Measurements from ENCODE around the gene PTPRE.

PTPRE gene

DNA sequence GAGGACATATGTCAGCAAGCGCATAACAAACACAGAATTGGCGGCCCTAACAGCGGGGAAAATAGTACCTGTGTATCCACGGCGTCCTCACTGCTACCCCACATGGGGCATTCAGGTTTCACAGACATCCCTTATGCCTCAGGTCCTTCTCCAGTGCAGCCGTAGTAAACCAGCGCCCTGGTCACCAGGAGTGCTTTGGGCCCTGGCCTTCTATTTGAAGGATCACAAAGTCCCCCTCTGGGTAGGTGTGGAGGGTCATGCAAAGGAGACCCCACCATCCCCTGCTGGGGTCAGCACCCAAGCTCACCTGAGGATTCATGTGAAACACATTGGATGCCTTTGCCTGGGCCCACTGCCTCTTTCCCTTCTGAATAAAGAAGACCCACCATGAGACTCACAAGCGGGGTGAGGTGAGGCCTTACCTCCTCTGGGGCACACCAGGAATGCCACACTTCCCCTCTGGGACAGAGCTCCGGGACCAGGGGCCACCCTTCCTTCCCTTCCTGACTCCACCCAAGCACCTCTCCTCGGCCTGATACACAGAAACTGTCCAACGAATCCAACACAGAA lies 32.9 kb upstream of the PTPRE start:
- H3K4me1 ChIP-seq (ENCODE audit: insufficient read depth, low read length) = no peaks in the 10 kb centered on the region
- H3K9me3 ChIP-seq (ENCODE audit: low read length) = no peaks in the 10 kb centered on the region
- H3K27ac ChIP-seq (ENCODE audit: low read depth, low read length) = no peak overlapping the region
- no peaks in the 10 kb centered on the region for H3K36me3 ChIP-seq (ENCODE audit: insufficient read depth, low read length)
- no peaks in the 10 kb centered on the region for H3K27me3 ChIP-seq (ENCODE audit: control insufficient read depth in 1 of 2, insufficient read depth in 2 of 2, low read length in 2 of 2)
- H3K4me3 ChIP-seq (ENCODE audit: low read depth in 1 of 2, low read length in 2 of 2) = no peak overlapping the region
- no peak overlapping the region for H3K9ac ChIP-seq (ENCODE audit: low read length)

DNA sequence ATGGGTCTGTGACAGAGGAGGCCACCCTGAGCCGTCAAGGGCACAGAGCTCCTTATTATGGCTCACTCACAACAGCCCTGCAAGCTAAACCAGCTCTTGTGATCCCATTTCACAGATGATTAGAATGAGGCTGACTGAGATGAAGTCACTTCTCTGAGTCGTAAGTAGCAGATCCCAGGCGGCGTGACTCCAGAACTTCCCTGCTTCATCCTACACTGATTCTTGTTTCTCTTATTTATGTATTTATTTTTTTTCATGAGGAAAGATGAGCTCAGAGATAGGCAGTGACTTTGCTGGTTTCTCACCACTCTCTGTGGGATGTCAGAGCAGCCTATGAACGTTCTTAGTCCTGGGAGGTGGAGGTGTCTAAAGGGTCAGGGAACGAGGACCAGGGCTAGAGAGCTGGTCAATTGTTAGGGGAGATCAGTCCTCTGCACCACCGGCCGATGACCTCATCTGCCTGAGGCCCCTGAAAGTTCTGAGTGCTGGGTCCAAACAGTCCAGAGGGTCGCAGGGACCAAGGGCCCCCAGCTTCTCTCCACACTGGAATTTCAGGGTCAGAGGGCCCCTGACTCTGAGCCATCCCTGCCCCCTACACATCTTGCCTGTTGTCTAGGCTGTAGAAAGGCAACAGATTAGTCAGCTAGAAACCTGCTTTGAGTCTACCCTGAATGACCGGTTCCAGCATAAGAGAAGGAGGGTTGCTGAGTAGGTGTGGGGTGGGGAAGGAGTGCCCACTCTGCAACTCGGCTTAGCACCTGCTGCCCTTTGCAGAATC lies 32.0 kb upstream of the PTPRE start:
- Histone ChIP-seq H3K4me3 (ENCODE audit: low read depth in 1 of 2, low read length in 2 of 2) (no peak overlapping the region), H3K27ac (ENCODE audit: low read depth, low read length) (no peak overlapping the region)

GRCh38 chr10:127875449-127875765 lies 31.5 kb upstream of the PTPRE start:
- Histone ChIP-seq H3K9ac (ENCODE audit: low read length) (no peak overlapping the region), H3K4me3 (ENCODE audit: low read depth in 1 of 2, low read length in 2 of 2) (no peak overlapping the region), H3K4me1 (ENCODE audit: insufficient read depth, low read length) (no peaks in the 10 kb centered on the region), H3K27ac (ENCODE audit: low read depth, low read length) (no peak overlapping the region), H3K9me3 (ENCODE audit: low read length) (no peaks in the 10 kb centered on the region), H3K36me3 (ENCODE audit: insufficient read depth, low read length) (no peaks in the 10 kb centered on the region), H3K27me3 (ENCODE audit: control insufficient read depth in 1 of 2, insufficient read depth in 2 of 2, low read length in 2 of 2) (no peaks in the 10 kb centered on the region)

More for the DNA sequence above, 32.0 kb upstream of the PTPRE start:
- Histone ChIP-seq H3K36me3 (ENCODE audit: insufficient read depth, low read length) (no peaks in the 10 kb centered on the region), H3K27me3 (ENCODE audit: control insufficient read depth in 1 of 2, insufficient read depth in 2 of 2, low read length in 2 of 2) (no peaks in the 10 kb centered on the region), H3K9me3 (ENCODE audit: low read length) (no peaks in the 10 kb centered on the region), H3K9ac (ENCODE audit: low read length) (no peak overlapping the region), H3K4me1 (ENCODE audit: insufficient read depth, low read length) (no peaks in the 10 kb centered on the region)

GRCh38 chr10:127875916-127876315 lies 31.0 kb upstream of the PTPRE start:
- no peaks in the 10 kb centered on the region for H3K9me3 ChIP-seq (ENCODE audit: low read length)
- H3K4me1 ChIP-seq (ENCODE audit: insufficient read depth, low read length) = no peaks in the 10 kb centered on the region
- no peak overlapping the region for H3K4me3 ChIP-seq (ENCODE audit: low read depth in 1 of 2, low read length in 2 of 2)

GRCh38 chr10:127877116-127877515 lies 29.8 kb upstream of the PTPRE start:
- Histone ChIP-seq H3K9ac (ENCODE audit: low read length) (no peak overlapping the region), H3K4me1 (ENCODE audit: insufficient read depth, low read length) (no peaks in the 10 kb centered on the region), H3K27ac (ENCODE audit: low read depth, low read length) (no peak overlapping the region), H3K9me3 (ENCODE audit: low read length) (no peaks in the 10 kb centered on the region), H3K36me3 (ENCODE audit: insufficient read depth, low read length) (no peaks in the 10 kb centered on the region), H3K4me3 (ENCODE audit: low read depth in 1 of 2, low read length in 2 of 2) (no peak overlapping the region), H3K27me3 (ENCODE audit: control insufficient read depth in 1 of 2, insufficient read depth in 2 of 2, low read length in 2 of 2) (no peaks in the 10 kb centered on the region)

More at GRCh38 chr10:127875916-127876315, 31.0 kb upstream of the PTPRE start:
- H3K27ac ChIP-seq (ENCODE audit: low read depth, low read length) = no peak overlapping the region
- no peaks in the 10 kb centered on the region for H3K27me3 ChIP-seq (ENCODE audit: control insufficient read depth in 1 of 2, insufficient read depth in 2 of 2, low read length in 2 of 2)
- no peak overlapping the region for H3K9ac ChIP-seq (ENCODE audit: low read length)
- no peaks in the 10 kb centered on the region for H3K36me3 ChIP-seq (ENCODE audit: insufficient read depth, low read length)

GRCh38 chr10:127877699-127878098 lies 29.2 kb upstream of the PTPRE start:
- Histone ChIP-seq H3K4me1 (ENCODE audit: insufficient read depth, low read length) (no peaks in the 10 kb centered on the region), H3K9ac (ENCODE audit: low read length) (no peak overlapping the region), H3K27me3 (ENCODE audit: control insufficient read depth in 1 of 2, insufficient read depth in 2 of 2, low read length in 2 of 2) (no peaks in the 10 kb centered on the region), H3K27ac (ENCODE audit: low read depth, low read length) (no peak overlapping the region), H3K36me3 (ENCODE audit: insufficient read depth, low read length) (no peaks in the 10 kb centered on the region), H3K9me3 (ENCODE audit: low read length) (no peaks in the 10 kb centered on the region), H3K4me3 (ENCODE audit: low read depth in 1 of 2, low read length in 2 of 2) (no peak overlapping the region)

DNA sequence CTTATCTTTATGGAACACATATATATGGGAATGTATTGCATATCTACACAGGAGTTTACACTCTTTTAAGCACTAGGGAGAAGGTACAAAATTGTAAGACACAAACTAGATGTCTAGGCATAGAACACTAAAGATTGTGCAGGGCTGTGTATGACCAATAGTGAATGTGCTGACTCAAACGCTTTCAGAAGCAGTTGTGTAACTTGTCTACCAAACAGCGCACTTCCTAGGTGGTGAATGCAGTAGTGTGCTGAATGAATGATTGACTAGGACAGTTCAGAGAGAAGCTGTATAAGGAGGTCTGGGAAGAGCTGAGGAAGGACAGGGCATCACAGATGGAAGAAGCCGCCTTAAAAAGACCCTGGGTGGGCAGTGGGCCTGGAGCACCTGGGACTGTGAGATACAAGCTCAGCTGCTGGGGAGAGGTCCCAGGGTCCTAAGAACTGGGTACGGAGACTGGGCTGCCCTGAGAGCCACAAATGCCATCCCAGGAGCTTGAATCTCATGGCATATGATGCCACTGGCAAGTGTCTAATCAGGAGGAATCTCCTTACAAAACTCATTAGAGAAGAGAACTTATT lies 28.3 kb upstream of the PTPRE start:
- no peaks in the 10 kb centered on the region for H3K4me1 ChIP-seq (ENCODE audit: insufficient read depth, low read length)
- H3K4me3 ChIP-seq (ENCODE audit: low read depth in 1 of 2, low read length in 2 of 2) = no peak overlapping the region
- no peaks in the 10 kb centered on the region for H3K27me3 ChIP-seq (ENCODE audit: control insufficient read depth in 1 of 2, insufficient read depth in 2 of 2, low read length in 2 of 2)
- H3K9ac ChIP-seq (ENCODE audit: low read length) = no peak overlapping the region
- no peak overlapping the region for H3K27ac ChIP-seq (ENCODE audit: low read depth, low read length)
- no peaks in the 10 kb centered on the region for H3K36me3 ChIP-seq (ENCODE audit: insufficient read depth, low read length)
- H3K9me3 ChIP-seq (ENCODE audit: low read length) = no peaks in the 10 kb centered on the region

GRCh38 chr10:127880557-127880956 lies 26.3 kb upstream of the PTPRE start:
- Histone ChIP-seq H3K9me3 (ENCODE audit: low read length) (no peaks in the 10 kb centered on the region), H3K27me3 (ENCODE audit: control insufficient read depth in 1 of 2, insufficient read depth in 2 of 2, low read length in 2 of 2) (no peaks in the 10 kb centered on the region), H3K36me3 (ENCODE audit: insufficient read depth, low read length) (no peaks in the 10 kb centered on the region), H3K9ac (ENCODE audit: low read length) (no peak overlapping the region), H3K4me1 (ENCODE audit: insufficient read depth, low read length) (no peaks in the 10 kb centered on the region), H3K4me3 (ENCODE audit: low read depth in 1 of 2, low read length in 2 of 2) (no peak overlapping the region), H3K27ac (ENCODE audit: low read depth, low read length) (no peak overlapping the region)

DNA sequence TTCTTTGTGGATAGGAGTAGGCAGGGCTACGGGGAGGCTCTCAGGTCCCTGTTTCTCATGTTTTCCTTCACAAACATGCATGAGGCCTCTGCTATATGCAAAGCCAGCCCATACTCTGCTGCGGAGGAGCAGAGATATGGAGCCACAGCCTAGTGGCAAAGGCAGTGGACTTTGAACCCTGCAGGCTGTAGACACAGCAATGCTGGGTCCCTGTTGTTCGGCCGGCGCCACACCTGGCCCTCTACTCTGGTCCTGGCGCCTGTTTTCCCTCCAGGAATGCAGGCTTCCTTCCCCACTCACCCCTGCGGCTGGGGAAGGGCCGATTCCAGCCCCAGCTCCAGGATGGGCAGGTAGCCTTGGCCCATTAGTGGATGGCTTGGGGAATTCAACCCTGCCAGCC lies 25.6 kb upstream of the PTPRE start:
- H3K9me3 ChIP-seq (ENCODE audit: low read length) = no peaks in the 10 kb centered on the region
- no peak overlapping the region for H3K4me3 ChIP-seq (ENCODE audit: low read depth in 1 of 2, low read length in 2 of 2)
- H3K4me1 ChIP-seq (ENCODE audit: insufficient read depth, low read length) = no peaks in the 10 kb centered on the region
- no peaks in the 10 kb centered on the region for H3K36me3 ChIP-seq (ENCODE audit: insufficient read depth, low read length)
- H3K27ac ChIP-seq (ENCODE audit: low read depth, low read length) = no peak overlapping the region
- H3K9ac ChIP-seq (ENCODE audit: low read length) = no peak overlapping the region
- no peaks in the 10 kb centered on the region for H3K27me3 ChIP-seq (ENCODE audit: control insufficient read depth in 1 of 2, insufficient read depth in 2 of 2, low read length in 2 of 2)

- H3K9me3 ChIP-seq (ENCODE audit: low read length) = no peaks in the 10 kb centered on the region
- H3K36me3 ChIP-seq (ENCODE audit: insufficient read depth, low read length) = no peaks in the 10 kb centered on the region
- no peak overlapping the region for H3K27ac ChIP-seq (ENCODE audit: low read depth, low read length)
- H3K4me1 ChIP-seq (ENCODE audit: insufficient read depth, low read length) = no peaks in the 10 kb centered on the region
- no peak overlapping the region for H3K9ac ChIP-seq (ENCODE audit: low read length)
- H3K4me3 ChIP-seq (ENCODE audit: low read depth in 1 of 2, low read length in 2 of 2) = no peak overlapping the region
- no peaks in the 10 kb centered on the region for H3K27me3 ChIP-seq (ENCODE audit: control insufficient read depth in 1 of 2, insufficient read depth in 2 of 2, low read length in 2 of 2)
These were observed 24.5 kb upstream of the PTPRE start for GRCh38 chr10:127882391-127882790.

- Histone ChIP-seq H3K4me1 (ENCODE audit: insufficient read depth, low read length) (no peaks in the 10 kb centered on the region), H3K27ac (ENCODE audit: low read depth, low read length) (no peak overlapping the region), H3K27me3 (ENCODE audit: control insufficient read depth in 1 of 2, insufficient read depth in 2 of 2, low read length in 2 of 2) (no peaks in the 10 kb centered on the region), H3K9me3 (ENCODE audit: low read length) (no peaks in the 10 kb centered on the region), H3K4me3 (ENCODE audit: low read depth in 1 of 2, low read length in 2 of 2) (no peak overlapping the region), H3K36me3 (ENCODE audit: insufficient read depth, low read length) (no peaks in the 10 kb centered on the region), H3K9ac (ENCODE audit: low read length) (no peak overlapping the region)
These were observed 24.0 kb upstream of the PTPRE start for GRCh38 chr10:127882801-127883459.

Data from muscle layer of colon (tissue), 2 donors.